Kidney glomerular epithelial cell (primary cell): Measurements from ENCODE around the gene CD52.
A peak's percentile ranks its signal among the peaks of the same experiment; 100 is the strongest.

Experiments
- DNase-seq: peaks from one replicate; lab custom pipeline; 2025; lab: John Stamatoyannopoulos, UW

Gene CD52, protein sequence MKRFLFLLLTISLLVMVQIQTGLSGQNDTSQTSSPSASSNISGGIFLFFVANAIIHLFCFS

DNA sequence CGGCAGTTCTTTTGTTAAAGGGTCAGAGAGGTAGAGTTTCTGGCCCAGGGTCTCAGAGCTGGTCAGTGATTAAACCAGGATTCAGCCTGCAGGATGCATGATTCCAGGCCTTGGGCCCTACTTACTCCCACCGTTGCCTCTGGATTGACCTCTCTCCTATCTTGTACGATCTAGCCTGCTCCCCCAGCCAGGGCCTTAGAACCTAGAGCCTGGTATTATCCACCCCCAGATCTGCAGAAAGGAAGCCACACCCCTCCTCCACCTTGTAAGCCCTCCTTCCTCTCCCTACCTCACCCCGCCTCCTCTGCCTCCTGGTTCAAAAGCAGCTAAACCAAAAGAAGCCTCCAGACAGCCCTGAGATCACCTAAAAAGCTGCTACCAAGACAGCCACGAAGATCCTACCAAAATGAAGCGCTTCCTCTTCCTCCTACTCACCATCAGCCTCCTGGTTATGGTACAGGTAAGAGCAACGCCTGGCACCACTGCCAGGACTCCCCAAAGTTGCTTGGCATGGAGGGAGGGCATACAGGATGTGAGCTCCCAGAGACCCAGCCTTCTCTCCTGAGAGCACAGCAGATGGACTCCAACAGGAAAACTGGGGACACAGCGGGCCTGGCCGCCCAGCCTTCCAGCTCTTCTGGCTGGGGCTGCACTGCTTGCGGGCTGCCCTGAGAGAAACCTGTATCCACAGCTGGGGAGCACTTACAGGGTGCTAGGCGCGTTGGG lies at the start of gene CD52:
Gene CD52 (plus strand): TSS at position 347 of the 726 bp plus-strand sequence. CDS start 60 bp downstream, at position 407.
- no peak for DNase-seq

DNA sequence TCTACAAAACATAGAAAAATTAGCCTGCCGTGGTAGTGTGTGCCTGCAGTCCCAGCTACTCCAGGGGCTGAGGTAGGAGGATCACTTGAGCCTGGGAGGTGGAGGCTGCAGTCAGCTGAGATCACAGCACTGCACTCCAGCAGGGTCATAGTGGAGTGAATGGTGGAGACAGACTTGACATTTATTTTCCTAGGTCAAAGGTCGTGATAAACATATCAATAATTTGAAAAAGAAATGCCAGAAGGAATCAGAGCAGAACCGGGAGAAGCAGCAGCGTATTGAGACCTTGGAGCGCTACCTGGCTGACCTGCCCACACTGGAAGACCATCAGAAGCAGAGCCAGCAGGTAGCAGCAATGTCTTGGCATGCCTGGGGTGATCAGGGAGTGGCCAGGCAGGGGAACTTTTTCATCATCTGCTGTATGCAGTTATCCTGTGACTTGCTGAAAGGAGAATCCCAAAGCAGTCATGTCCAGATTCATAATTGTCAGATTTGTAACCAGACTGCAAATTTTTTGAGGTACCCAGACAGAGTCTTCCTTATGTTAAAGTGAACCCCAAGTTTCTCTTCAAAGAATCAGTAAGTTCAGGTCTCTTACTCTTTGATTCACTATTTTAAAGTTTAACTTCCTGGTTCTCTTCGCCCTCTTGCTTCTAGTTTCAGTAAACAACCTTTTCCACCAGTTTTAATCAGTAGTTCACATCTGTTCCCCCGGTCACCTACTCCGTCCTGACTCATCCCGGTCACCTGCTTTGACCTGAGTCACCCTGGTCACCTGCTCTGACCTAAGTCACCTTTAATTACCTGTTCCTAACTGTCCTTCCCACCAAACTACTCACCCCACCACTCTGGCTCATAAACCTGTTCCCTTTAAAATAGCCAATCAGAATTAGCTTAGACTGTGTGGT lies 49.2 kb upstream of the CD52 start:
- DNase-seq = no peak

DNA sequence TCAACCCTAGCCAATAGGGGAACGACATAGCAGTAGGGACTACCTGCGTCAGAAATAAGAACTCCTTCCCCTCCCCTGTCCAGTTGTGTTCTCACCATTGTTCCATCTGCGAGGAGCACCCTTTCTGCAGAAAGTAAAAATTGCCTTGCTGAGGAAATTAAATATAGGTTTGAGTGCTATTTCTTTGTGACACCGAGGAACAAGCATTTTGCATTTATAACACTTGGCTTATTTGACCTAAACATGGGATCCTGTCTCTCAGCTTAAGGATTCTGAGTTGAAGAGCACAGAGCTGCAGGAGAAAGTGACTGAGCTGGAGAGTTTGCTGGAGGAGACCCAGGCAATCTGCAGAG lies 48.6 kb upstream of the CD52 start:
- no peak for DNase-seq

DNA sequence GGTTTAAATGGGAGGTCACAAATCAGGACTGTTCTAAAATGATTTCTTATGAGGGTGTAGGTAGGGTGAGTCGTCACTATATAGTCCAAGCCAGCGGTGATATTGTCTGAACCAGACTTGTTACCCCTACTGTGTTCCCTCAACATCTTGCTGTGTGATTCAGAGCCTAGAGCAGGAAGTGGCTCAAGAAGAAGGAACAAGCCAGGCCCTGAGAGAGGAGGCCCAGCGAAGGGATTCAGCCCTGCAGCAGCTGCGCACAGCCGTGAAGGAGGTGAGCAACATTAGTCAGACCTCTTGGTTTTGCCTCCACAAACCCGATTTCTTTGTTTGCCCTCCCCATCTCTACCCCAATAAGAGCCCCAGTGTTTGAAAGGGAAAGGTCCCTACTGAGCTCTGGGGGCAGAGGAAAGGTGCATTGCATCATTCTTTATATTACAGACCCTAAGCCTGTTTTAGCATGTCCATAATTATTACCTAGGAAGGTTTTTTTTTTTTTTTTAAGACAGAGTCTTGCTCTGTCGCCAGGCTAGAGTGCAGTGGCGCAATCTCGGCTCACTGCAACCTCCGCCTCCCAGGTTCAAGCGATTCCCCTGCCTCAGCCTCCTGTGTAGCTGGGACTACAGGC lies 42.8 kb upstream of the CD52 start:
- no peak for DNase-seq

DNA sequence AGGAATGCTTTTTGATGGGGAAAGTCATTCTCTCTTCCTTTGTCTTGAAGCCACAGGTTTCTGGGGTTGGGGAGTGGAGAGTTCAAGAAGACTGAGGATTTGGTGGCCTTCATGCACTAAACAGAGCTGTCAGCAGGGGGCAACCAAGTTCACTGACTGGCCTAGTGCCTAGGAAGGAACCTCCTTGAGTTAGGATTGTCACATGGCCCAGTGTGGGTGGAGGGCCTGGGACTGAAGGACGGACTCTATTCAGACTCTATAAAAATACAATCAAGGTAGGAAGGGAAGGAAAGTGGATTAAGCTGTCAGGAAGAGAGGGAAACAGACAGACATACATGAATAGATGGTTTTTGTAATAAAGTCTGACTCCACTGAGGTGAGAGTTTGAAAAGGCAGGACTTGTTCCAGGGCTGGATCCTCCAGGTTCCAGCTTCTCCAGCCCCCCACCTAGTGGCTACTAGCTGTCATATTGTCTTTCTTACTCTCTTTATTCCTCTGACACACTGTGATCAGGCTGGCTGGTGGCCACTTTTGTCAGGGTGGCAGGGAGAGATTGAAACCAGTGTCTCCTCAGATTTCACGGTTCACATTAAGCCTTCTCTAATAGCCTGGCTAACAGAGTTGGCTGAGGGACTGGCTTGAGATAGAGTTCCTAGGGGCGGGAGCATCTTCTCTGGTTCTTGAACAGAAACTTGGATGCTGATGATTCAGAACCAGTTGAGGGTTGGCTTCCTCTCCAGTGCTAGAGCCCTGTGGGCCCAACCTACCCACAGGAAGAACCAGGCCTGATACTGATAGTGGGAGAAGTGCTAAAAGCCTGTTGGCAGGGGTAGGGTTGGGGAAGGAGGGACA lies 42.0 kb upstream of the CD52 start:
- peak; percentile 82 for DNase-seq

DNA sequence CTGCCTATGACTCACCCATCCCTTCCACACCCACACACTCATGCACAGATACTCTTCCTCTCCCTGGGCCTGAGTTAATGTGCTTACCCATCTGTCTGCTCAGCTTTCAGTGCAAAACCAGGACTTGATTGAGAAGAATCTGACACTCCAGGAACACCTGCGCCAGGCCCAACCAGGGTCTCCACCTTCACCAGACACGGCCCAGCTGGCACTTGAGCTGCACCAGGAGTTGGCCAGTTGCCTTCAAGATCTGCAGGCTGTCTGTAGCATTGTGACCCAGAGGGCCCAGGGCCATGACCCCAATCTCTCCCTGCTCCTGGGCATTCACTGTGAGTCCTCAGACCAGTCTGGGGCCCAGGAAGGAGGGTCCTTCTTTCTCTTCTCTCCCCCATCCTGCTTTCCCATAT lies 41.3 kb upstream of the CD52 start:
- no peak for DNase-seq

DNA sequence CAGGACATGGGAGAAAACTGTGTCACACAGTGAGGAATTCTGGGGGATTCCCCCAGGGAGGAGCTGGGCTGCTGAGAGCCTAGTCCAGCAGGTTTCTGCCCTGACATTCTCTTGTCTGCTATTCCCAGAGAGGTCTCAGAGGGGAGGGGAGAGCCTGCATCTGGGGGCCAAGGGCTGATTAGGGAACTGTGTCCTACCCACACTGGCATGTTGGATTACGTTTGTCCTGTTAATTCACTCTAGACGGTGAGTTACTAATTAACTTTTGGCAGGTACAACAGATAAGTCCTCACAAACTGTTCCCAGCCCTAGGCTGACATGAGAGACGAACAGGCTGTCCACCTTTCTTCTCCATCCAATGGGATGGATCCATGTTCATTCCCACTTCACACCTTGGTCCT lies 40.5 kb upstream of the CD52 start:
- no peak for DNase-seq

DNA sequence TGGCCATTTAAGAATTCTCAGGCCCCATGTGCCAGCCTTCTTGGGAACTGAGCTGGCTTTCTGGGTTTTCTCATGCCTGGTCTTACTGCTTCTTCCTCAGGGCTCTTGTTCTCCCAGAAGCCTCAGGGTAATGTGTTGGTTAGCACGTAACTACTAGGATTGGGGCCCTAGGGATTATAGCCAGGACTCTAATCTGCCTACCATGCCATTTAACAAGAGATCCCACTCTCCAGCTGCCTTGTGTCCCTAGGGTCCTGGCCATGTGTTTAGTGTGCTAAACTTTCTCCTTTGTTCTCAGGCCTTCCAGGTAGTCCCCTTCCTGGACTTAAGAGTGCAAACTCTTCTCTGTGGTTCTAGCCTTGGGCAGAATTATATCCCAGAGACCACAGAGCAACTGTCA lies 40.0 kb upstream of the CD52 start:
- no peak for DNase-seq

DNA sequence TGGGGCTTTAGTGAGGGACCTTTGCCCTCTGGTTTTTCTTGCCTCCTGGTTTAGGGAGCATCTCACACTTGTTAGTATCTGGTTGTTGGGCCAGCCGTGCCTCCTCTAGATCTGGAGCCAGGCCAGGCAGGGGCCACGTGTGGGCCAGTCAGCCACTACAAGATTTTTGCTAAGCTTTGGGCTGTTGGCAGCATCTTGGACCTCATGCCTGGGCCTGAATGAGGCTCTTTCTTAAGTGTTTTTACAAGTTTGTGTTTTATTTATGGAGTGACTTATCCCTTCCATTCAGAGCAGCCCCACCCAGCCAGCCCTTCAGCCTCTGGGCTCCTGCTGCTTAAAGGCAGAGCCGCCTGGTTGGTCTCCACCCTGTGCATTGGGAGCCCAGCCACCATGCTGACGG lies 39.5 kb upstream of the CD52 start:
- DNase-seq = no peak

DNA sequence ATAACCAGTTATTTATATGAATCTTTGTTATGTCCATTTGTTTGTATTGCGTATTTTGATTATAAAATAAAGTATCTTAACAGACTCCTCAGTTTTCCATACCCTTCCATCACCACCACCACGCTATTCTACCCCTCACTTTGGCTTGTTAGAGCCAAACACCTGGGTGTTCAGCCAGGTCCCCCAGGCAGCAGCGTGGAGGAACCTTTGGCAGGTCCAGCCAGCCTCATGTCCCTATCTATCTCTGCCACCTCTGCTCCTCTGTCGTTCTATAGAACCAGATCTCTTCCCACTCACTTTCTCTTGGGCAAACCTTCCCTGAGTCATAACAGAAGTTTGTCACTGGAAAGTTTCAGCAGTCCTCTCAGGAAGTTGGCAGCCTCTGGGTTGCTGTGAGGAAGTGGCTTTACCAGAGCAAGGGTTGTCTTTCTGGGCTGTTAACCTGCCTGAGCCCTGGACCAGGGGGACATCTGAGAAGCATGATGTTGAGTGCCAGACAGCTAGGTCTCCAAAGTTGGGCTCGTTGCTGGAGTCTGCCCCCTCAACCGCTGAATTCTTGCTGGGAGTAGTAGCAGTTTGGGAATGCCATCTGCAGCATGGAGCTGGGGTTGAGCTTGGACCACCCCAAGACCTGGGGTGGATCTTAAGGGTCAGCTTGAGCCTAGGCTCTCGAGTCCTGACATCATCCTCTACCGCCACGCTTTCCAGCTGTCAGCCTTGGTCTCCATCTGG lies 38.9 kb upstream of the CD52 start:
- peak; percentile 25 for DNase-seq

DNA sequence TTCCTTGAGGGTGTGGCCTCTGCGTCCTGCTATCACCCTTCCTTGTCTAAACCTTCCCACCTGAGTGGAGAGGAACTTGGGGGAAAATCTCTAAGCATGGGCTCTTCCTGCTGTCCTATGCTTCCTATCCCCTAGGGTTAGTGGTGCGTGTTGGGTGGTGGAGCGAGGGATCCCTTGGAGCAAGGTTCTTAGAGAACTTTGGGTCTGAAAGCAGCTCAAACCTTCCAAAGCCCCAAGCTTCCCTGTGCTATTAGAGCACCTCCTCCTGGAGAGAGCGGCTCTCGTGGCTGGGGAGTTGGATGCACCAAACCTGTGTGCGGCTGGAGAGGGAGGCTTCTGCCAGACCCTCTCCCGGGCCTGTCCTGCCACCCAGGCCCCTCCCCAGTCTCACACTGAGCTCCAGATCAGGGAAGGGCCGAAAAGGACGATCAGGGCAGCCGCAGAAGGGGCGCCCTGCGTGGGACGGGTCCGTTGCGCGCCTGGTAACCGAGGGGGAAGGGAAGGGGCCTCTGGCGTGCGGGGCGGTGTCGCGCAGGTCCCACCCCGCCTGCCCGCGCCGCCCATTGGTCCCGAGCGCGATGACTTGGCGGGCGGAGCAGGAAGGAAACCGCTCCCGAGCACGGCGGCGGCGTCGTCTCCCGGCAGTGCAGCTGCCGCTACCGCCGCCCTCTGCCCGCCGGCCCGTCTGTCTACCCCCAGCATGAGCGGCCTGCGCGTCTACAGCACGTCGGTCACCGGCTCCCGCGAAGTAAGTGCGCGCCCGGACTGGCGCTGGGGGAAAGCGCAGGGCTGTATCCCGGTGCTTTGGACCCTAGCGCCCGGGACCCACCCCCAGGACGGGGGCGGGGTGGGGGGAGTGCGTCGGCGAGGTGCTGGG lies 38.1 kb upstream of the CD52 start, which contains the start of gene SH3BGRL3:
Gene SH3BGRL3 (plus strand): TSS at position 631 of the 877 bp plus-strand sequence. CDS start 70 bp downstream, at position 701.
- peak; percentile 63 for DNase-seq

DNA sequence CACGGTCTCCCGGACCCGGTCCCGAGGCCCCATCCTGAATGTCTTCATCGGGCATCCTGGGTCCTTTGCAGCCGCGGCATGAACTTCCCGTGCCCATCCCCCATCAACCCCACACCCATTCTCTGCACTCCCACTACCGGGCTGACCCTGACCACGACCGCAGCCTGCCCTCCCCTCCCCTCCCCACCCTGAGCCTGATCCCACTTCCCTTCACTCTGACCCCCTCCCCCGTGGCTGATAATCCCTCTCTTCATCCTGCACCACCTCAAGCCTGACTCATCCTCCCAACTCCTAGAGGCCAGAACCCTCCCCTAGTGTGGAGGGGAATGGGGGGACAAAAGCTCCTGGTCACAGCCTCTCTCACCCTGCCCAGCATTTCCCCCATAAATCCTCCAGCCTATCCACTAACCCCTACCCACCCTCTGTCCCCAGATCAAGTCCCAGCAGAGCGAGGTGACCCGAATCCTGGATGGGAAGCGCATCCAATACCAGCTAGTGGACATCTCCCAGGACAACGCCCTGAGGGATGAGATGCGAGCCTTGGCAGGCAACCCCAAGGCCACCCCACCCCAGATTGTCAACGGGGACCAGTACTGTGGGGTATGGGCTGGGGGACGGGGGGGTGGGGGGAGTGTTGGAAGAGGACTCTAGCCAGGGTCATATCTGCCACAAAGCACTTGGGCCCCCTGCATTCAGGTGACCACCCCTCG lies 37.3 kb upstream of the CD52 start:
- DNase-seq = peak; percentile 45

DNA sequence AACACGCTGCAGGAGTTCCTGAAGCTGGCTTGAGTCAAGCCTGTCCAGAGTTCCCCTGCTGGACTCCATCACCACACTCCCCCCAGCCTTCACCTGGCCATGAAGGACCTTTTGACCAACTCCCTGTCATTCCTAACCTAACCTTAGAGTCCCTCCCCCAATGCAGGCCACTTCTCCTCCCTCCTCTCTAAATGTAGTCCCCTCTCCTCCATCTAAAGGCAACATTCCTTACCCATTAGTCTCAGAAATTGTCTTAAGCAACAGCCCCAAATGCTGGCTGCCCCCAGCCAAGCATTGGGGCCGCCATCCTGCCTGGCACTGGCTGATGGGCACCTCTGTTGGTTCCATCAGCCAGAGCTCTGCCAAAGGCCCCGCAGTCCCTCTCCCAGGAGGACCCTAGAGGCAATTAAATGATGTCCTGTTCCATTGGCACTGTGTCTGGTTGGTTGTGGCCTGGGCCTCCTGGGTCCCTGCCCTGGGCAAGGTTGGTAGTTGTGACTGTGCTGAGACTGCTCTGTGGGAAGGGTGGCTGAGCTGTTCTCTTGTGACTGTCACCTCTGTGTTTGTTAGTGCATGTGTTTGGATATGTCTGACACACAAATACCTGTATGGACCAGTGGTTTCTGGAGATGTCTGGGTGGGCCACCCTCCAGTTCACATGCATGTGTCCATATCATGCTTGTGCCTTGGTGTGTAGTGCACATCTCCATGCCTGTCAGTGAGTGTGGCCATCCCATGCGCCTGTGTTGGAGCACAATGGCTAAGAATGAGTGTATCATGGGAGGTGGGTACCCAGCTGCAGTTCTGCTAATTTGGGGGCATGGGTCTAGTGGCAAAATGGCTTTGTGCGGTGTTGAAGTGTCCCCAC lies 36.4 kb upstream of the CD52 start:
- DNase-seq = no peak

DNA sequence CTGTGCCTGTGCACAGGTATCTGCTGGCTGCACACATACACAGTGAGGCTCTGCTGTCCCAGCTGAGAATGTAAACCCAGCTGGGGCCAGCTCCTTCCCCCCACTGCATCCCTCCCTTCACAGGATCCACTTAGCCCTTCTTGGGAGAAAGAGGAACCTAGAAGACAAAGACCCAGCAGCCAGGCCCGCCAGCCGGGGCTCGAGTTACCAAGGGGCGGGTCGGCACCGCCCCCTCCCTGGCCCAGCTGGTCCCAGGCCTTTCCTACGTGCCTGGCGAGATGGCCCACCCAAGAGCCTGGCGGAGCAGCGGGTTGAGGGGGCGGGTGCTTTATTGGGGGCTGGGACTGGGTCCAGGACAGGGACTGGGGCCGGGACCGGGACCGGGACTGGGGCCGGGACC lies 35.8 kb upstream of the CD52 start:
- DNase-seq = no peak

DNA sequence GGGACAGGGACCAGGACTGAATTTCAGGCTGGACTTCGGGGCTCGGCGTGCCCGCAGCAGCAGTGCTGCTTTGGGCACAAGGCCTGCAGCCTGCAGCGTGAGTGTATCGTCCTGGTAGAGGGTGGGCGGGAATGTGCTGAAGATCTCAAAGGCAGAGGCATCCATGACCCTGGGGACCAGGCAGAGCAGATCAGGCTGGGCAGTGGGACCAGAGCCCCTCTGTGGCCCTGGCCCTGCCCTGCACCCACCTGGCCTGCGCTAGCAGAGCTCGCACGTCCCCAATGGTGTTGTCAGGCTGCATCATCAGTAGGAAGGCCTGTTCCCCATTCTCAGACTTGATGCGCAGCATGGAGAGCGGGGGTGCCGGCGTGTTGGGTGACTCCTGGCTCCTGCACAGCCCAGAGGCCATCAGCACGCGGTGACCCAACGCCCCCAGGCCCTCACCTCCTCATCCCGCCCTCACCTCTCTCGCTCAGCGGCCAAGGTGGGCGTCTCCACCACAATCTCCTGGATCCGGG lies 35.3 kb upstream of the CD52 start:
- DNase-seq = no peak

DNA sequence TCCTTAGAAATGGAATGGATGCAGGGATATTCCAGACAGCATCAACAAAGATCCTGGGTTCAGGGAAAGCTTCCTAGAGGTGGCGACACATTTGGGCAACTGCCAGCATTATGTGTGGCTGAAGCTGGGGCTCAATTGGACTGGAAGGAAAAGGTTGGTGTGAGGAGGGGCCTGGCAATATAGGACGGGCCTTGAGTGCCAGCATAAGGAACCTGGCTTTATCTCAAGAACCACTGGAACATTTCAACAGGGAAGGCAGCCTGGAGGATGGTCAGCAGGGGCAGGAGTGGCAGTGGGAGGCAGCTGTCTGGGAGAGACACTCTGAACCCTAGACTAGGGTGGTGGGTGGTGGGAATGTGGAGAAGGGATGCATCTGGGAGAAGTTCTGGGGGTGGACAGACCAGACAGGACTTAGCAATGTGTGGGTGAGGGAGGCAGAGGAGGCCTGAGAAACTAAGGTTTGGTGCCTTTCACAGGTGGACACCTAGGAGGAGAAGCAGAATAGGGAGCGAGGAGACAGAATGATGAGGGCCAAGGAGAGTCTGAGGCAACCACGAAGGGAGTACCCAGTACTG lies 34.4 kb upstream of the CD52 start:
- no peak for DNase-seq

DNA sequence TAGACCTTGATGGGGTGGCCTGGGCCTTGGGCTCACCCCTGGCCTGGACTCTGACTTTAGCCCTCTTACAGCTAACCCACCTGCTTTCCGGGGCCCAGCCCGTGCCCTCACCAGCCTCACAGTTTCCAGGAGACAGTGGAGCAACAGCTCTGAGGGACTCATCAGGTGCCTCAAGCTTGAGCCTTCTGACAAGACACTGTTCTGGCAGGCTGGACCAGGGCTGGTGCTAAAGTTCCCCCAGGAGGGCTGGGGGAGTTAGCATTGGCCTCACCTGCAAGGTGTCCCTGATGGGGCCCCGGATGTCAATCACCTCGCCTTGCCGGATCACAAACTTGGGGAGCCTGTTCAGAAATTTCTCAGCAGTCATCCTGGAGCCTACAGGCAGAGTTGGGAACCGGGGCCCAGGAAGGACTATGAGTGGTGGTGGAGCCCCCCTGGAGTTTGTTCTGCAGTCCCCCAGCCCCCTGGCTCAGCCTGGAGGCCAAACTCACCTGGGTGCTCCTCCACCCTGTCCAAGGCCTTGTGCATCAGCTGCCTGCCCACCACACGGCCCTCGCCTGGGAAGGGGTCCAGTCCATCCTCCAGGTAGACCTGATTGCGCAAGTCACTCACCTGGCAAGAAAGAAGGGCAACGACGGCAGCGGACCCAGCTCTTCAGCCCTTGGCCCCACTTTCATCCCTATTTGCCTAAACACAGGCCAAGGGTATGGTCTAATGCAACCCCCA lies 33.7 kb upstream of the CD52 start:
- no peak for DNase-seq
